EH (cell line): ENCODE results near the gene MYOT.

ENCODE experiments used
- DNase-seq: peaks from one replicate; pipeline ENCODE4 v3.0.0-alpha.2; 2015; ENCODE audit warnings: low read depth

MYOT gene

DNA sequence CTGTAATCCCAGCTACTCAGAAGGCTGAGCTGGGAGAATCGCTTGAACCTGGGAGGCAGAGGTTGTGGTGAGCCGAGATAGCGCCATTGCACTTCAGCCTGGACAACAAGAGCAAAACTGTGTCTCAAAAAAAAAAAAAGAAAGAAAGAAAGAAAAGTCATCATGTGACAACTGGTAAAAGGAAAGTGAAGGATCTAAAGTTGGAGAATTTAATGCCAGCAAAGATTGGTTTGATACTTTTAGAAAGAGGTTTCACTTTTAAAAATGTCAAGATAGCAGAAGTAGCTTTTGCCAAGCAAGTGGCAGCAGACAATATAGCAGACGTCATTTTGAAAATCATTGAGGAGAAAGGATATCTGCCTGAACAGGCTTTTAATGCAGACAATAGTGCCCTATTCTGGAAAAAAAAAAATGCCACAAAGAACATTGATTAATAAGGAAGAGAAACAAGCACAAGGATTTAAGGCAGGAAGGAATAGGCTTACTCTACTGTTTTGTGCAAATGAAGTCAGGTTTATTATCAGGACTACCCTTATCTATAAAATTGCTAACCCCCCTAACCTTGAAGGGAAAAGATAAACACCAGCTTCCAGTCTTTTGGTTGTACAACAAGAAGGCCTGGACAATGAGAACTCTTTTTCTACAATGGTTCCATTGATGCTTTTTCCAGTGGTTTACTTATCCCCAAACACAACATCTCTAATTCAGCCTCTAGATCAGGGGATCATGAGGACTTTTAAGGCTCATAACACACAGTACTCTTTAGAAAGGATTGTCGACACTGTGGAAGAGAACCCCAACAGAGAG is 33.6 kb downstream of the MYOT start:
- no peak for DNase-seq

DNA sequence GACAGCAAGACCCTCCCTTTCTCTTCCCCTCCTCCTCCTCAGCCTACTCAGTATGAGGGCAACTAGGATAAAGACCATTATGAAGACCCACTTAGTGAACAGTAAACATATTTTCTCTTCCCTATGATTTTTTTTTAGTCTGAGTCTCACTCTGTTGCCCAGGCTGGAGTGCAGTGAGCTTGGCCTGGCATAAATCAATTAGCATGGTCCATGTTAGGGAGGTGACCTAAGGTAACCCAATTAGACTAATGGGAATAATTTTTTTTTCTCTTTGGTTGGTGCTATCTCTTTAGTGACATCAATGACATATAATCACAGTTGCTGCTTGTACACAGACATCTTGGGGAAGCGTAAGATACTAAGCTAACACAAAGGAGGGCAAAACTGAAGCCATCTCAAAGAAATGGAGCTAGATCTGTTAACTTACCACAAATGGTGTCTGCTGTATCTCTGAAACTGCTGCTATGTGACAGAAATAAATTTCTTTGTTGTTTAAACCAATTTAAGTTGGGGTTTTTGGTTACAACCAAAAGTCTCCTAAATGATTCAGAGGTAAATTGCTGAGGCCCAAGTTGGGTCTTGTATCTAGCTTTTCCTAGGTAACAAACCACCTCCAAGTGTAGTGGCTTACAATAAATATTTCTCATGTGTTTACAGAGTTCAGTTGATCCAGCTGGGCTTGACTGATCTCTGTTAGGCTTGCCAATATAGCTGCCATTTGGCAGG is 34.9 kb downstream of the MYOT start:
- no peak for DNase-seq

DNA sequence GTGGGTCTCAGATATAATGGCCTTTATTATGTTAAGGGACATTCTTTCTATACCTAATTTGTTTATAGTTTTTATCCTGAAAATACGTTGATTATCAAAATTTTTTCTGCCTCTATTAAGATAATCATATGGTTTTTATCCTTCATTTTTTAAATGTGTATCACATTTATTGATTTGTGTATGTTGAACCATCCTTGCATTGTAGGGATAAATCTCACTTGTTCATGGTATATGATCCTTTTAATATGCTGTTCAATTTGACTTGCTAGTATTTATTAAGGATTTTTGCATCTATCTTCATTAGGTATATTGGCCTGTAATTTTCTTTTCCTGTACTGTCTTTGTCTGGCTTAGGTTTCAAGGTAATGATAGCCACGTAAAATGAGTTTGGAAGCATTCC is 47.1 kb downstream of the MYOT start:
- no peak for DNase-seq

DNA sequence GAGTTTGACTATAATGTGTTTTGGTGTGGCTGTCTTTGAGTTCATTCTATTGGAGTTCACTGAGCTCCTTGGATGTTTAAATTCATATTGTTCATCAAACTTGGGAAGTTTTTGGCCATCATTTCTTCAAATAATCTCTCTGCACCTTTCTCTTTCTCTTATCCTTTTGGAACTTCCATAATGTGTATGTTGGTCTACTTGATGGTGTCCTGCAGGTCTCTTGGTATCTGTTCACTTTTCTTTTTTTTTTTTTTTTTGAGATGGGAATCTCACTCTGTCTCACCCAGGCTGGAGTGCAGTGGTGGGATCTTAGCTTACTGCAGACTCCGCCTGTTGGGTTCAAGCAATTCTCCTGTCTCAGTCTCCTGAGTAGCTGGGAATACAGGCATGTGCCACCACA is 49.3 kb downstream of the MYOT start:
- no peak for DNase-seq

DNA sequence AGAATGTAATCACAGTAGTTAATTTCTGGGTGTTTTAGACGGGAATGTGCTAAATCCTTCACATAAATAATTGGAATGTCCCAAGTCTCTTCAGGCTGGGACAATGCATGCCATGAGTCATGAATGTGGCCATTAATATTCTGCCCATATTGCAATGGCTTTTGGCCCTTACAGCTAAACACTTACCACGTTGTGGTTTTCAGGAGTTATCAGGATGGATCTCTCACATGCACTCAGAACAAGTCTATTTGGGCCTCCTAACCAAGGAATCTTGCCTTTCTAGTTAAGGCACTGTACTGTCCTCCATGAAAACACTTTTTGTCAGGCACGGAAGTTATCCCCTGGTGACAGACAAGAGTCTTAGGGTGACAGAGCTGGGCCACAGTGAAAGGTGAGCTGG is 54.3 kb downstream of the MYOT start:
- peak; percentile 77 for DNase-seq

DNA sequence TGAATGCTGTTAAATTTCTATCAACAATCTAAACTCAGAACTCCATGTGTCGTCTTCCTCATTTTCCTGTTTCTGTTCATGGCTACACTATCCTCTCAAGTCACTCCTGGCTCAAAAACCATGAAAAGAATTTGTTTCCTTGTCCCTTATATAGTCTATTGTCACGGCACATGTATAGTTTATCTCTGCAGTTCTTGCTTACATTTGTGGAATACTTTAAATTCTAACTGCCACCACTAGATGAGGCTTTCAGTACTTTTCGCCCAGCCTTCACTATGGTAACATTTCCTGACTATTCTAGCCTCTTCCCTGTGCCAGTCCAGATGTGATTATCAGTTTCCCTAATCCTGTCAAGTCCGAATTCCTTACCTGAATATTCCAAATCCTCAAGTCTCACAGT is 56.2 kb downstream of the MYOT start:
- peak; percentile 57 for DNase-seq

DNA sequence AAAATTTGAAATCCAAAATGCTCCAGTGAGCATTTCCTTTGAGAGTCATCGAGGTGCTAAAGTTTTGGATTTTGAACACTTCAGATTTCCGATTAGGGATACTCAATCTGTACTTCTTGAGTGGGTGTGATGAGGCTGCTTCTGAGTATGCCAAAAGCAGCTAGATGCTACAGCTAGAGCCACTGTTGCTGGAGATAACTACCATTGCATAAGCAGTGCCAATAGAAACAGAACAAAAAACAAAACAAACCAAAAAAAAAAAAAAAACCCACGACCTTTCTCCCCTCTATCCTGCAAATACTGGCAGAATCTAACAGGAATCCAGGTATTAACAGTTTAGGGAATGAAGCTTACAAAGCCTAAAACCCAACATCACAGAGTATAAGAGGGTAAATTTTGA is 65.1 kb downstream of the MYOT start:
- no peak for DNase-seq

DNA sequence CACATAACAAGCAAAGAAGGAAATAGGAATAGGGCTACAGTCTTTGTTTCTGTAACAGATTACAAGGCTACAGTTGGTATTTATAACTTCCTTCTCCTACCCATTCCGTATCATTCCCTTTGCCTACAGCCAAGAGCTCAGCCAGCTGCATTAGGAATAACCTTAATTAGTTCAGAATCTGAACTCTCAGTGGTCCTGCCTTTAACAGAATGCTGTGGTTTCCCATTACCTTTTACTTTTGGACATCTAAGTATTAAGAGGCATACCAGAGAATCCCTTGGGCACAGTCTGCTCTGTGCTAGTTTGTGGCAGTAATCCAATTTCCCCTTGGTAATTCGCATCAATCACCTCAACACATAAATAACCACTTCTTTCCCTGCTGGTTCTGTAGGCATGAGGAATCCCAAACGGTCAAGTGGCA is 65.8 kb downstream of the MYOT start:
- DNase-seq = peak; percentile 8

DNA sequence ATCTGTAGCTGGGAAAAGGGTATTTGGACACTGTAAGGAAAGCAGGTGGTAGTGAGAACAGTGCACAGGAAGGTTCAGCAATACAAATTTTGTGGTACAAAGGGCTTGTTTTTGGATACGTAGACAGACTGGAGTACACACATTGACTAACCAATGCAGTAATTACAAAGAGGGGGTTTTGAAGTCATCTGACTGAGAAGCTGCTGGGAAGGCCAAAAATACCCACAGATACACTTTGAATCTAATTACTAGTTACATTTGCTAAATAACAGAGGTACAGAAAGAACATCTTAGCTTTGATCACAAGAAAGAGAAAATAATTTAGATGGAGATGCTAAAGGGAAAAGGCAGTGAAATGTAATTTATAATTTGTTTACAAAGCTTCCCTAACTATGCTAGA is 67.5 kb downstream of the MYOT start:
- no peak for DNase-seq

DNA sequence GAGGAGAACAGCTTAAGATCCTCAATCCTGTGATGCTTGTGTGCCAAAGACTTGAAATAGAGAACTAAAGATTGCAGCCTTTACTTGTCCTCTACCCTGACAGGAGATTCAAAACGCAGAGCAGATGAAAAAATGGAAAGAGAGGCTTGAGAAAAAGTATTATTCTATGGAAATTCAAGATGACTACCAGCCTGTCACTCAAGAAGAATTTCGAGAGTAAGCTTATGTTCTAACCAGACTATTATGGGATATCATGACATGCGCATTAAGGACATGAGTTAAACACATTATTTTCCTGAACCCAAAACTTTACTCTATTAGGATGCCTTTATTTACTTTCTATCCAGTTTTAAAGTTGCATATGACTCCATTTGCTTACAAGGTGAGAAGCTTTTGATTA is 68.0 kb downstream of the MYOT start:
- DNase-seq = no peak
